GM21576 (cell line): ENCODE results near the gene DYRK1A.
"Not testable (repeated sequence)": the region's sequence is repeated elsewhere in the genome, so short reads cannot be mapped to it uniquely, and the experiment has no call there.

ENCODE experiments used
- ATAC-seq: cut with Tn5 transposase; IDR thresholded peaks from one replicate; pipeline ENCODE4 v1.9.1; 2021; ENCODE audit warnings: mild to moderate bottlenecking, moderate library complexity; ENCODE audit not compliant: unreplicated experiment

Gene DYRK1A

GRCh38 chr21:37366482-37367316 is at the start of gene DYRK1A:
TSS of gene DYRK1A (plus strand) at chr21:37366773. CDS start at chr21:37420375, 53,602 bp downstream.
- ATAC-seq = peak; percentile 59

- no peak for ATAC-seq
These were observed 47.0 kb upstream of the DYRK1A start for GRCh38 chr21:37319551-37319950.

GRCh38 chr21:37322084-37322483 is 44.5 kb upstream of the DYRK1A start:
- ATAC-seq = no peak

GRCh38 chr21:37324558-37324957 is 42.0 kb upstream of the DYRK1A start:
- no peak for ATAC-seq

GRCh38 chr21:37328147-37328546 is 38.4 kb upstream of the DYRK1A start:
- ATAC-seq = not testable (repeated sequence)

- no peak for ATAC-seq
These were observed 35.2 kb upstream of the DYRK1A start for GRCh38 chr21:37331411-37331810.

- ATAC-seq = no peak
These were observed 31.5 kb upstream of the DYRK1A start for GRCh38 chr21:37335053-37335452.

- ATAC-seq = no peak
These were observed 29.4 kb upstream of the DYRK1A start for GRCh38 chr21:37337179-37337578.

- ATAC-seq = no peak
These were observed 28.7 kb upstream of the DYRK1A start for GRCh38 chr21:37337831-37338230.

- ATAC-seq = no peak
These were observed 27.7 kb upstream of the DYRK1A start for GRCh38 chr21:37338671-37339551.

- no peak for ATAC-seq
These were observed 27.0 kb upstream of the DYRK1A start for GRCh38 chr21:37339552-37339939.

- ATAC-seq = no peak
These were observed 25.2 kb upstream of the DYRK1A start for GRCh38 chr21:37341254-37341960.

- ATAC-seq = no peak
These were observed 24.4 kb upstream of the DYRK1A start for GRCh38 chr21:37342046-37342632.

- ATAC-seq = no peak
These were observed 19.6 kb upstream of the DYRK1A start for GRCh38 chr21:37346841-37347430.

GRCh38 chr21:37348664-37349063 is 17.9 kb upstream of the DYRK1A start:
- no peak for ATAC-seq

- ATAC-seq = no peak
These were observed 16.1 kb upstream of the DYRK1A start for GRCh38 chr21:37350472-37350871.

- ATAC-seq = no peak
These were observed 9.9 kb upstream of the DYRK1A start for GRCh38 chr21:37356706-37357105.

- no peak for ATAC-seq
These were observed 8.9 kb upstream of the DYRK1A start for GRCh38 chr21:37357691-37358090.

- no peak for ATAC-seq
These were observed 8.2 kb upstream of the DYRK1A start for GRCh38 chr21:37358397-37358796.

- no peak for ATAC-seq
These were observed 2.6 kb upstream of the DYRK1A start for GRCh38 chr21:37363936-37364335.
